ENCODE data around the gene GPC6.

Gene GPC6

GRCh38 chr13:93234459-93234858 is 7.9 kb downstream of the GPC6 start:
- Histone ChIP-seq H3K79me1 (ENCODE audit: low read depth, low read length) (peaks cover 4% of the 10 kb centered on the region), H2BK5ac (ENCODE audit: low read length) (no peak overlapping the region), H3K14ac (ENCODE audit: low read length) (no peak overlapping the region), H3K4me2 (ENCODE audit: insufficient read depth, low read length, poor library complexity, severe bottlenecking) (no peak overlapping the region), H3K18ac (ENCODE audit: low read length) (no peak overlapping the region), H2AK5ac (ENCODE audit: low read depth, low read length) (no peak overlapping the region), H3K4ac (ENCODE audit: low read length) (no peak overlapping the region), H3K36me3 (replicated peaks in 1 of 2; ENCODE audit: control insufficient read depth in 2 of 2, insufficient read depth in 2 of 2, low read length in 2 of 2) (peaks cover 0 to 3% of the 10 kb centered on the region in 2 donors), H2BK12ac (ENCODE audit: low read length) (no peak overlapping the region), H2BK15ac (ENCODE audit: low read length) (no peak overlapping the region), H2AFZ (ENCODE audit: low read length) (no peak overlapping the region), H4K8ac (ENCODE audit: low read depth, low read length) (no peak overlapping the region), H3K23ac (ENCODE audit: low read depth, low read length, poor library complexity) (no peak overlapping the region), H3K4me1 (ENCODE audit: control insufficient read depth in 2 of 2, insufficient read depth in 1 of 2, low read depth in 1 of 2, low read length in 2 of 2) (peaks cover 4 to 16% of the 10 kb centered on the region in 2 donors), H3K9ac (ENCODE audit: low read depth, low read length, poor library complexity) (no peak overlapping the region), H2BK120ac (ENCODE audit: low read depth, low read length) (no peak overlapping the region), H3K27ac (replicated peaks; ENCODE audit: low read length) (no peak overlapping the region), H3K4me3 (ENCODE audit: low read length in 2 of 2) (no peak overlapping the region), H3K27me3 (ENCODE audit: control insufficient read depth in 3 of 3, insufficient read depth in 3 of 3, low read depth in 1 of 3, low read length in 3 of 3) (no peaks in the 10 kb centered on the region), H4K91ac (ENCODE audit: low read depth, low read length, poor library complexity) (no peak overlapping the region), H3K9me3 (replicated peaks in 1 of 2; ENCODE audit: control insufficient read depth in 2 of 2, insufficient read depth in 1 of 2, low read depth in 1 of 2, low read length in 2 of 2) (peaks cover 8 to 12% of the 10 kb centered on the region in 2 donors)
- no peak for DNase-seq (ENCODE audit: low spot score)

- Histone ChIP-seq H3K18ac (ENCODE audit: low read length) (no peak overlapping the region), H3K23ac (ENCODE audit: low read depth, low read length, poor library complexity) (no peak overlapping the region), H3K4ac (ENCODE audit: low read length) (no peak overlapping the region), H2BK120ac (ENCODE audit: low read depth, low read length) (no peak overlapping the region), H2BK12ac (ENCODE audit: low read length) (no peak overlapping the region), H2BK15ac (ENCODE audit: low read length) (no peak overlapping the region), H3K4me1 (ENCODE audit: control insufficient read depth in 2 of 2, insufficient read depth in 1 of 2, low read depth in 1 of 2, low read length in 2 of 2) (peaks cover 4 to 7% of the 10 kb centered on the region in 2 donors), H3K36me3 (replicated peaks in 1 of 2; ENCODE audit: control insufficient read depth in 2 of 2, insufficient read depth in 2 of 2, low read length in 2 of 2) (peaks cover 0 to 3% of the 10 kb centered on the region in 2 donors), H3K4me2 (ENCODE audit: insufficient read depth, low read length, poor library complexity, severe bottlenecking) (no peak overlapping the region), H3K79me1 (ENCODE audit: low read depth, low read length) (peaks cover 4% of the 10 kb centered on the region), H3K27ac (replicated peaks; ENCODE audit: low read length) (no peak overlapping the region), H4K91ac (ENCODE audit: low read depth, low read length, poor library complexity) (no peak overlapping the region), H3K9me3 (replicated peaks in 1 of 2; ENCODE audit: control insufficient read depth in 2 of 2, insufficient read depth in 1 of 2, low read depth in 1 of 2, low read length in 2 of 2) (peaks cover 10 to 12% of the 10 kb centered on the region in 2 donors), H2AFZ (ENCODE audit: low read length) (no peak overlapping the region), H3K4me3 (ENCODE audit: low read length in 2 of 2) (no peak overlapping the region), H3K14ac (ENCODE audit: low read length) (no peak overlapping the region), H2BK5ac (ENCODE audit: low read length) (no peak overlapping the region), H2AK5ac (ENCODE audit: low read depth, low read length) (no peak overlapping the region), H3K27me3 (ENCODE audit: control insufficient read depth in 3 of 3, insufficient read depth in 3 of 3, low read depth in 1 of 3, low read length in 3 of 3) (no peaks in the 10 kb centered on the region), H4K8ac (ENCODE audit: low read depth, low read length) (no peak overlapping the region), H3K9ac (ENCODE audit: low read depth, low read length, poor library complexity) (no peak overlapping the region)
- DNase-seq (ENCODE audit: low spot score), result no peak
- no CpG with 5 or more reads among the region's 2 CpGs for WGBS, 2 donors (ENCODE audit: extremely low coverage in 2 of 2, insufficient read length in 2 of 2, insufficient replicate concordance in 1 of 2)
Observed at GRCh38 chr13:93235258-93236015, 8.8 kb downstream of the GPC6 start.

- no peak overlapping the region for H2AK5ac ChIP-seq (ENCODE audit: low read depth, low read length)
- no peak overlapping the region for H2BK15ac ChIP-seq (ENCODE audit: low read length)
- WGBS, 2 donors (ENCODE audit: extremely low coverage in 2 of 2, insufficient read length in 2 of 2, insufficient replicate concordance in 1 of 2), result no CpG with 5 or more reads among the region's 1 CpG
- peaks cover 0 to 3% of the 10 kb centered on the region in 2 donors for H3K36me3 ChIP-seq (replicated peaks in 1 of 2; ENCODE audit: control insufficient read depth in 2 of 2, insufficient read depth in 2 of 2, low read length in 2 of 2)
- H4K91ac ChIP-seq (ENCODE audit: low read depth, low read length, poor library complexity), result no peak overlapping the region
- H2BK12ac ChIP-seq (ENCODE audit: low read length), result no peak overlapping the region
- no peak overlapping the region for H2AFZ ChIP-seq (ENCODE audit: low read length)
- H3K14ac ChIP-seq (ENCODE audit: low read length), result no peak overlapping the region
- no peak overlapping the region for H4K8ac ChIP-seq (ENCODE audit: low read depth, low read length)
- H3K4me2 ChIP-seq (ENCODE audit: insufficient read depth, low read length, poor library complexity, severe bottlenecking), result no peak overlapping the region
- H3K9ac ChIP-seq (ENCODE audit: low read depth, low read length, poor library complexity), result no peak overlapping the region
- peaks cover 10 to 14% of the 10 kb centered on the region in 2 donors for H3K9me3 ChIP-seq (replicated peaks in 1 of 2; ENCODE audit: control insufficient read depth in 2 of 2, insufficient read depth in 1 of 2, low read depth in 1 of 2, low read length in 2 of 2)
- H3K23ac ChIP-seq (ENCODE audit: low read depth, low read length, poor library complexity), result no peak overlapping the region
- H3K79me1 ChIP-seq (ENCODE audit: low read depth, low read length), result peaks cover 4% of the 10 kb centered on the region
- H3K27me3 ChIP-seq (ENCODE audit: control insufficient read depth in 3 of 3, insufficient read depth in 3 of 3, low read depth in 1 of 3, low read length in 3 of 3), result no peaks in the 10 kb centered on the region
- no peak overlapping the region for H3K4ac ChIP-seq (ENCODE audit: low read length)
- H2BK120ac ChIP-seq (ENCODE audit: low read depth, low read length), result no peak overlapping the region
- no peak overlapping the region for H3K4me3 ChIP-seq (ENCODE audit: low read length in 2 of 2)
- no peak for DNase-seq (ENCODE audit: low spot score)
- H3K27ac ChIP-seq (replicated peaks; ENCODE audit: low read length), result no peak overlapping the region
- H3K4me1 ChIP-seq (ENCODE audit: control insufficient read depth in 2 of 2, insufficient read depth in 1 of 2, low read depth in 1 of 2, low read length in 2 of 2), result peaks cover 0 to 5% of the 10 kb centered on the region in 2 donors
- no peak overlapping the region for H2BK5ac ChIP-seq (ENCODE audit: low read length)
- no peak overlapping the region for H3K18ac ChIP-seq (ENCODE audit: low read length)
Observed at GRCh38 chr13:93238711-93239110, 12.1 kb downstream of the GPC6 start.

- no peak overlapping the region for H3K4me2 ChIP-seq (ENCODE audit: insufficient read depth, low read length, poor library complexity, severe bottlenecking)
- no CpG with 5 or more reads among the region's 7 CpGs for WGBS, 2 donors (ENCODE audit: extremely low coverage in 2 of 2, insufficient read length in 2 of 2, insufficient replicate concordance in 1 of 2)
- H3K4me3 ChIP-seq (ENCODE audit: low read length in 2 of 2), result no peak overlapping the region
- no peak overlapping the region for H4K91ac ChIP-seq (ENCODE audit: low read depth, low read length, poor library complexity)
- no peaks in the 10 kb centered on the region for H3K36me3 ChIP-seq (replicated peaks in 1 of 2; ENCODE audit: control insufficient read depth in 2 of 2, insufficient read depth in 2 of 2, low read length in 2 of 2)
- DNase-seq (ENCODE audit: low spot score), result no peak
- no peak overlapping the region for H2BK120ac ChIP-seq (ENCODE audit: low read depth, low read length)
- no peaks in the 10 kb centered on the region for H3K27me3 ChIP-seq (ENCODE audit: control insufficient read depth in 3 of 3, insufficient read depth in 3 of 3, low read depth in 1 of 3, low read length in 3 of 3)
- no peak overlapping the region for H3K14ac ChIP-seq (ENCODE audit: low read length)
- H3K4ac ChIP-seq (ENCODE audit: low read length), result no peak overlapping the region
- H3K9me3 ChIP-seq (replicated peaks in 1 of 2; ENCODE audit: control insufficient read depth in 2 of 2, insufficient read depth in 1 of 2, low read depth in 1 of 2, low read length in 2 of 2), result peaks cover 3 to 12% of the 10 kb centered on the region in 2 donors
- peak overlapping the region; percentile 3 for H2BK15ac ChIP-seq (ENCODE audit: low read length)
- H3K18ac ChIP-seq (ENCODE audit: low read length), result peak overlapping the region; percentile 90
- H3K23ac ChIP-seq (ENCODE audit: low read depth, low read length, poor library complexity), result peak overlapping the region; percentile 8
- no peak overlapping the region for H3K9ac ChIP-seq (ENCODE audit: low read depth, low read length, poor library complexity)
- H3K4me1 ChIP-seq (ENCODE audit: control insufficient read depth in 2 of 2, insufficient read depth in 1 of 2, low read depth in 1 of 2, low read length in 2 of 2), result peaks cover 8 to 18% of the 10 kb centered on the region in 2 donors
- no peaks in the 10 kb centered on the region for H3K79me1 ChIP-seq (ENCODE audit: low read depth, low read length)
- H2AK5ac ChIP-seq (ENCODE audit: low read depth, low read length), result peak overlapping the region; percentile 8
- H2BK12ac ChIP-seq (ENCODE audit: low read length), result no peak overlapping the region
- peak overlapping the region; percentile 93 for H2AFZ ChIP-seq (ENCODE audit: low read length)
- no peak overlapping the region for H3K27ac ChIP-seq (replicated peaks; ENCODE audit: low read length)
- H4K8ac ChIP-seq (ENCODE audit: low read depth, low read length), result no peak overlapping the region
- H2BK5ac ChIP-seq (ENCODE audit: low read length), result no peak overlapping the region
Observed at GRCh38 chr13:93243375-93244063, 16.9 kb downstream of the GPC6 start.

Measured in neuronal stem cell (in vitro differentiated cells).